Natural killer cell (primary cell): Measurements from ENCODE around the gene ZNF536. TPM values are rescaled to one million over a fixed set of nuclear protein-coding genes. Genes with fewer than 3 reads are reported as not detected.

Experiments
- ATAC-seq, 3 donors: fragments of 150-1000 bp in 2 of 3; fragments of 200-7000 bp in 1 of 3; cut with Tn5 transposase; 1 replicate in 1 of 3; 2 replicates in 2 of 3; pipeline ENCODE4 v1.10.0; 2021; ENCODE audit warnings: mild to moderate bottlenecking in 2 of 3, moderate library complexity in 2 of 3
- DNase-seq, 2 donors: peaks; one replicate each; pipeline versions ENCODE4 v3.0.0 to v3.0.0-alpha.2; 2013 to 2021; ENCODE audit warnings: mixed read lengths in 1 of 2
- H3K27ac ChIP-seq: one replicate; pipeline ENCODE4 v1.5.1; 2013; ENCODE audit warnings: mild to moderate bottlenecking, low read length
- H3K27me3 ChIP-seq: one replicate; pipeline ENCODE4 v1.6.1; 2013; ENCODE audit warnings: low read length; ENCODE audit not compliant: control insufficient read depth, insufficient read depth
- H3K36me3 ChIP-seq: one replicate; pipeline ENCODE4 v1.6.1; 2013; ENCODE audit warnings: low read length; ENCODE audit not compliant: control insufficient read depth, insufficient read depth
- H3K4me1 ChIP-seq: one replicate; pipeline ENCODE4 v1.6.1; 2013; ENCODE audit warnings: low read length; ENCODE audit not compliant: control insufficient read depth, insufficient read depth
- H3K4me3 ChIP-seq: one replicate; pipeline ENCODE4 v1.5.1; 2013; ENCODE audit warnings: low read length
- H3K9me3 ChIP-seq: one replicate; pipeline ENCODE4 v1.6.1; 2013; ENCODE audit warnings: low read length; ENCODE audit not compliant: control insufficient read depth, insufficient read depth
- H3K27ac Mint-ChIP-seq, 2 donors: one replicate each; pipeline ENCODE4 v1.8.0; 2022; ENCODE audit warnings: mild to moderate bottlenecking in 2 of 2, mixed read lengths in 2 of 2, moderate library complexity in 1 of 2
- H3K27me3 Mint-ChIP-seq, 2 donors: one replicate each; pipeline ENCODE4 v1.8.0; 2022; ENCODE audit warnings: low read depth in 2 of 2, mixed read lengths in 2 of 2
- H3K36me3 Mint-ChIP-seq: one replicate; pipeline ENCODE4 v1.8.0; 2022; ENCODE audit warnings: mixed read lengths
- H3K4me1 Mint-ChIP-seq, 2 donors: one replicate each; pipeline ENCODE4 v1.8.0; 2022; ENCODE audit warnings: mixed read lengths in 2 of 2
- H3K4me3 Mint-ChIP-seq: one replicate; pipeline ENCODE4 v1.8.0; 2022; ENCODE audit warnings: mild to moderate bottlenecking, moderate library complexity, mixed read lengths
- H3K9me3 Mint-ChIP-seq, 2 donors: one replicate each; pipeline ENCODE4 v1.8.0; 2022; ENCODE audit warnings: mixed read lengths in 2 of 2
- WGBS: methylation state at CpG from one replicate; pipeline ENCODE4 v1.1.7; 2013; ENCODE audit warnings: missing lambda C conversion rate; ENCODE audit not compliant: insufficient coverage; 5-methylcytosine and 5-hydroxymethylcytosine counted together
- intact Hi-C: fragments of 100-400 bp; cut with micrococcal nuclease; formaldehyde crosslinking; loops from one replicate; pipeline ENCODE4 v1.14.2; 2022
- total RNA-seq, 4 donors: library from RNA; stranded (reverse); fragments of 120-200 nt in 1 of 4; gene quantifications; one replicate each; pipeline versions ENCODE4 v1.2.3 to v1.2.4, GENCODE V29; 2013 to 2022
- TF ChIP-seq, protein P1 (sequence below): fragments of 200-600 bp; IDR thresholded peaks from one replicate; pipeline ENCODE4 v1.8.0; 2022; ENCODE audit warnings: antibody characterized with exemption

Gene ZNF536
- total RNA-seq, 3 donors from 2014 or later (not counting 1 experiment from before 2014, with no cell fraction given), result not detected

- peaks cover 7 to 14% of the 10 kb centered on the region in 2 donors for H3K27me3 Mint-ChIP-seq
- Histone ChIP-seq H3K36me3 (no peaks in the 10 kb centered on the region), H3K4me1 (no peaks in the 10 kb centered on the region), H3K27ac (no peak overlapping the region), H3K4me3 (no peak overlapping the region), H3K27me3 (no peaks in the 10 kb centered on the region), H3K9me3 (no peaks in the 10 kb centered on the region)
- H3K36me3 Mint-ChIP-seq, result no peaks in the 10 kb centered on the region
- ATAC-seq (no peak), DNase-seq (no peak)
- 92% methylated on average over 3 of the region's 3 CpGs for WGBS
- peaks cover 0 to 4% of the 10 kb centered on the region in 2 donors for H3K9me3 Mint-ChIP-seq
- H3K4me1 Mint-ChIP-seq, result no peaks in the 10 kb centered on the region
- H3K4me3 Mint-ChIP-seq, result no peak overlapping the region
- intact Hi-C loops, result no loop called here
- TF ChIP-seq, protein P1, sequence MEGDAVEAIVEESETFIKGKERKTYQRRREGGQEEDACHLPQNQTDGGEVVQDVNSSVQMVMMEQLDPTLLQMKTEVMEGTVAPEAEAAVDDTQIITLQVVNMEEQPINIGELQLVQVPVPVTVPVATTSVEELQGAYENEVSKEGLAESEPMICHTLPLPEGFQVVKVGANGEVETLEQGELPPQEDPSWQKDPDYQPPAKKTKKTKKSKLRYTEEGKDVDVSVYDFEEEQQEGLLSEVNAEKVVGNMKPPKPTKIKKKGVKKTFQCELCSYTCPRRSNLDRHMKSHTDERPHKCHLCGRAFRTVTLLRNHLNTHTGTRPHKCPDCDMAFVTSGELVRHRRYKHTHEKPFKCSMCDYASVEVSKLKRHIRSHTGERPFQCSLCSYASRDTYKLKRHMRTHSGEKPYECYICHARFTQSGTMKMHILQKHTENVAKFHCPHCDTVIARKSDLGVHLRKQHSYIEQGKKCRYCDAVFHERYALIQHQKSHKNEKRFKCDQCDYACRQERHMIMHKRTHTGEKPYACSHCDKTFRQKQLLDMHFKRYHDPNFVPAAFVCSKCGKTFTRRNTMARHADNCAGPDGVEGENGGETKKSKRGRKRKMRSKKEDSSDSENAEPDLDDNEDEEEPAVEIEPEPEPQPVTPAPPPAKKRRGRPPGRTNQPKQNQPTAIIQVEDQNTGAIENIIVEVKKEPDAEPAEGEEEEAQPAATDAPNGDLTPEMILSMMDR, result no peak
- H3K27ac Mint-ChIP-seq, result no peak overlapping the region
Measured at GRCh38 chr19:30328096-30328495, 44.1 kb upstream of the ZNF536 start.

DNA sequence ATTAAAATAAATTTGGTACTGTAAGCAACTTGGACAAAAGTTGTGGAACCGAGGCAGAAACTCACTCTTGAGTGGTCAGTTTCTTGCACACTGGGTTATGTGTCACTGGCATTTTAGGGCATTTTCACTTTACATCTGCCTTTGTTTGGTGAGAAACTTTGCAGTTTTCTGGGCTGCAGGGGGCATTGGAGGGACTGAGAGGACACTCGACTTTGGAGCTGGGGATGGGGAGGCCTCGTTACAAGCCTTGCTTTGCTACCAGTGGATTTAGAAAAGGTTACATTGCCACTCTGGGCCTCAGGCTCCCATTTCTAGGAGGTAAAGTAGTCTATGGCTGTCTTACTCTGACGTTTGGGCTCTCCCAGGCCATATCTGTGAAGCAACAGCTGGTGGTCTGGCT lies 41.9 kb upstream of the ZNF536 start:
- ATAC-seq, result no peak
- TF ChIP-seq, protein P1, result no peak
- intact Hi-C loops, result no loop called here
- WGBS, result 72% methylated on average over 4 of the region's 4 CpGs
- Mint-ChIP-seq H3K9me3 (no peaks in the 10 kb centered on the region), H3K27me3 (peaks cover 2 to 14% of the 10 kb centered on the region in 2 donors), H3K4me1 (no peaks in the 10 kb centered on the region), H3K27ac (no peak overlapping the region), H3K4me3 (no peak overlapping the region), H3K36me3 (no peaks in the 10 kb centered on the region)
- Histone ChIP-seq H3K36me3 (no peaks in the 10 kb centered on the region), H3K27me3 (no peaks in the 10 kb centered on the region), H3K9me3 (no peaks in the 10 kb centered on the region), H3K4me3 (no peak overlapping the region), H3K27ac (no peak overlapping the region), H3K4me1 (no peaks in the 10 kb centered on the region)
- no peak for DNase-seq

DNA sequence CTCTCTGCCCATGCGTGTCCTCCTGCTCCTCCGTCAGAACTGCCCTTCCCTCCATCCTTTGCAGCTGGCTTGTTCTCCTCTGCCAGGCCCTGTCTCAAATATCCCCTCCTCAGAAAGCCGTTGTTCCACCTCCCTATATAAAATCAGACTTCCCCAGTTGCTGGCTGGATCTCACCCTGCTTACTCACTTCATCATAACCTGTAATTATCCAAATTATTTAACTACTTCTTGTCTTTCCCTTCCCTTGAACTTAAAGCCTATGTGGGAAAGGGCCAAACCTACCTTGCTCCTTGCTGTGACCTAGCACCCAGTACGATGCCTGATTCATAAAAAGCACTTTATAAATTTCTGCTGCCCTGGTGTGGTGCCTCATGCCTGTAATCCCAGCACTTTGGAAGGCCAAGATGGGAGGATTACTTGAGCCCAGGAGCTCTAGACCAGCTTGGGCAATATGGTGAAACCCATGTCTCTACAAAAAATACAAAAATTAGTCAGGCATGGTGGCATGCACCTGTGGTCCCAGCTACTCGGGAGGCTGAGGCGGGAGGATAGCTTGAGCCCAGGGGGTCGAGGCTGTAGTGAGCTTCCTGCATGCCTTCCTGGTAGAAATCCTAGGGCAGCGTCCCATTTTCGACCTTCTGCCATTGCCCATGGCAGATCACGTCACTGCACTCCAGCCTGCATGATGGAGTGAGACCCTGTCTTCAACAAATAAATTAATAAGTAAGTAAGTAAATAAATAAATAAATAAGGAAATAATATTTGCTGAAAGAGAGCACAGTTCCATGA lies 39.5 kb upstream of the ZNF536 start:
- DNase-seq (no peak), ATAC-seq (no peak)
- no peaks in the 10 kb centered on the region for H3K36me3 Mint-ChIP-seq
- Histone ChIP-seq H3K4me1 (no peaks in the 10 kb centered on the region), H3K27me3 (no peaks in the 10 kb centered on the region), H3K4me3 (no peak overlapping the region), H3K9me3 (no peaks in the 10 kb centered on the region), H3K36me3 (no peaks in the 10 kb centered on the region), H3K27ac (no peak overlapping the region)
- no peak overlapping the region for H3K27ac Mint-ChIP-seq
- H3K4me3 Mint-ChIP-seq, result no peak overlapping the region
- no peaks in the 10 kb centered on the region for H3K9me3 Mint-ChIP-seq
- H3K27me3 Mint-ChIP-seq, result peaks cover 2 to 14% of the 10 kb centered on the region in 2 donors
- H3K4me1 Mint-ChIP-seq, result no peaks in the 10 kb centered on the region
- TF ChIP-seq, protein P1, result no peak
- intact Hi-C loops, result no loop called here
- 86% methylated on average over 8 of the region's 10 CpGs for WGBS
